Epithelial cell of esophagus (primary cell): ENCODE data around the gene DCBLD2.
A peak's percentile ranks its signal among the peaks of the same experiment; 100 is the strongest.

Experiments
- DNase-seq: peaks from one replicate; pipeline ENCODE4 v3.0.0; 2010; ENCODE audit warnings: low read depth
- H3K4me3 ChIP-seq: 2 replicates; pipeline ENCODE4 v1.5.1; 2011; ENCODE audit warnings: mild to moderate bottlenecking, low read length, control low read depth
- TF ChIP-seq, protein P1 (sequence below): IDR thresholded peaks from 2 replicates; pipeline ENCODE4 v1.5.1; 2011; ENCODE audit warnings: low read depth, mild to moderate bottlenecking, low read length, control low read depth, inconsistent platforms; ENCODE audit not compliant: insufficient read depth; ENCODE audit errors: missing control alignments

Gene DCBLD2

DNA sequence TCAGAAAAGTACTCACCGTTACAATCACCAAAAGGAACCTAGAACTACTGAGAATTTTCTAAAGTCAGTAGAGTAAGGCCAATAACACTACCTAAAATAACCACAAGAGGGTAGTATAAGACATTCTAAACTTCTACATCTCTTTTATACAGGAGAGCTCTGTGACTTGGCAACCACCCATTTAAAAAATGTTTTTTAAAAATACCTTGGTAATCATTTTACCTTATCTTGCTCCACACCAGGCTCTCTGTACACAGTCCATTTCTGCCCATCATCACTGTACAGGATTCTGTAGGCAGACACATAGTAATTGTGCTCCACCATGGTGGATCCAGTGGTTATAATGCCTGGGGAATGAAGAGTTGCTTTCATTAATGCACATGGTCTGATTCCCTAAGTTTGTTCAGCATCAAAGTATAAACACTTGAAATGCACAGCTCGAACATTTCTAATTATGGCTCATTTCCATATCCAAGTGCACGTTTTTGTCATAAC is 83.9 kb downstream of the DCBLD2 start:
- DNase-seq = peak; percentile 57
- H3K4me3 ChIP-seq = no peak overlapping the region
- TF ChIP-seq, protein P1, sequence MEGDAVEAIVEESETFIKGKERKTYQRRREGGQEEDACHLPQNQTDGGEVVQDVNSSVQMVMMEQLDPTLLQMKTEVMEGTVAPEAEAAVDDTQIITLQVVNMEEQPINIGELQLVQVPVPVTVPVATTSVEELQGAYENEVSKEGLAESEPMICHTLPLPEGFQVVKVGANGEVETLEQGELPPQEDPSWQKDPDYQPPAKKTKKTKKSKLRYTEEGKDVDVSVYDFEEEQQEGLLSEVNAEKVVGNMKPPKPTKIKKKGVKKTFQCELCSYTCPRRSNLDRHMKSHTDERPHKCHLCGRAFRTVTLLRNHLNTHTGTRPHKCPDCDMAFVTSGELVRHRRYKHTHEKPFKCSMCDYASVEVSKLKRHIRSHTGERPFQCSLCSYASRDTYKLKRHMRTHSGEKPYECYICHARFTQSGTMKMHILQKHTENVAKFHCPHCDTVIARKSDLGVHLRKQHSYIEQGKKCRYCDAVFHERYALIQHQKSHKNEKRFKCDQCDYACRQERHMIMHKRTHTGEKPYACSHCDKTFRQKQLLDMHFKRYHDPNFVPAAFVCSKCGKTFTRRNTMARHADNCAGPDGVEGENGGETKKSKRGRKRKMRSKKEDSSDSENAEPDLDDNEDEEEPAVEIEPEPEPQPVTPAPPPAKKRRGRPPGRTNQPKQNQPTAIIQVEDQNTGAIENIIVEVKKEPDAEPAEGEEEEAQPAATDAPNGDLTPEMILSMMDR = peak; percentile 43

- H3K4me3 ChIP-seq = no peak overlapping the region
- DNase-seq = peak; percentile 64
- TF ChIP-seq, protein P1 = no peak
These were observed 86.6 kb downstream of the DCBLD2 start for GRCh38 chr3:98814817-98815420.

GRCh38 chr3:98812851-98813374 is 88.6 kb downstream of the DCBLD2 start:
- peak; percentile 56 for DNase-seq
- TF ChIP-seq, protein P1 = peak; percentile 36
- H3K4me3 ChIP-seq = no peak overlapping the region

DNA sequence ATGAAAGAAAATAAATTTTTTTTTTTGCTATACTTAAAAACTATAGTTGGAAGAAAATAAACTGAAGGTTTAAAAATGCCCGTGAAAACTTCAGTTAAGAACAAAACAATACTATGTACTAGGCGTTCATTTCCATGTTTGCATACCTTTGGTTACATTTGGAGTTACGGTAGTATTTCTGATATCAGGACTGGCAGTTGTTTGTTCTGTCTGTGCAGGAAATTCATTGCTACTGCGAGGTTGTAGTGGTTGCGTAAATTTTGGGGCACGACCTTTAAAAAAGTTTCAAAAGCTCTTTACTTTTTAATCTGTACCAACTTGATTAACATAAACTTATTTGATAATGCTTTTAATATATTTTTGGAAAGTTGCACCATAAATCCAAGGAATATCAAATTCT is 90.4 kb downstream of the DCBLD2 start:
- H3K4me3 ChIP-seq = no peak overlapping the region
- no peak for DNase-seq
- TF ChIP-seq, protein P1 = no peak

DNA sequence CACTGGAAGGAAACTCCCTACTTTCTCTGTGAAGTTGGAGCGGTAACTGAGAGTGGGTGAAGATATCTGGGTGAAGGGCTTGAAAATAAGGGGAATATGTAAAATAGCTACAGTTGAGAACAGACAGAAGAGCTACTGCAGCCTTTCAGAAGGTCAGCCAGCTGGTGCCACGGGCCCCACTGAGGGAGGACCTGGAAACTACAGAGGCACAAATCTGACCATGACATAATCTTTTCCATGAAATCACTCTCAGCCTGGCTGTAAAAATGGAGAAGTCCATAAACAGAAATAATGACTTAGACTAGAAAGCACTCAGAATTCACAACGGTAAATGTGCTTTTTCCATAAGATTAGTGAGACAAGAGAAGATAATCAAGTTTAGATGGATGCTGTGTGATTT is 91.9 kb downstream of the DCBLD2 start:
- no peak for DNase-seq

DNA sequence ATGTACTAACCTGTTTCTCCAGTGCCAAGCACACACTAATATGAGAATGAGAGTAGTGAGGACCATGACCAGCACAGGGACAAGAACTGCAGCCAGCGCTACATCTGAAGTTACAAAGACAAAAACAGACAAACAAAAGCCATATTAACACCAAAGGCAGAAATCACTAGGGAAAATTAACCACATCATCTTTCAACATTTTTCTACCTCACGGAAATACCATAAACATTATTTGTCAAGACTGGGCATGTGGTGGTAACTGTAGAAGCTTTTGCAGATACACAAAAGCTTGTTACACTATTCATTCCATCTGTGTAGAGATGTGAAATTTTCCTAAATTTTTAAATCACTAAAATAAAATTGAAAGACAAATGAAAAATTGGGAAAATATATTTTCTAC is 93.4 kb downstream of the DCBLD2 start:
- H3K4me3 ChIP-seq = no peak overlapping the region
- TF ChIP-seq, protein P1 = no peak
- peak; percentile 65 for DNase-seq

More for the DNA sequence above, 91.9 kb downstream of the DCBLD2 start:
- H3K4me3 ChIP-seq = no peak overlapping the region
- TF ChIP-seq, protein P1 = no peak

DNA sequence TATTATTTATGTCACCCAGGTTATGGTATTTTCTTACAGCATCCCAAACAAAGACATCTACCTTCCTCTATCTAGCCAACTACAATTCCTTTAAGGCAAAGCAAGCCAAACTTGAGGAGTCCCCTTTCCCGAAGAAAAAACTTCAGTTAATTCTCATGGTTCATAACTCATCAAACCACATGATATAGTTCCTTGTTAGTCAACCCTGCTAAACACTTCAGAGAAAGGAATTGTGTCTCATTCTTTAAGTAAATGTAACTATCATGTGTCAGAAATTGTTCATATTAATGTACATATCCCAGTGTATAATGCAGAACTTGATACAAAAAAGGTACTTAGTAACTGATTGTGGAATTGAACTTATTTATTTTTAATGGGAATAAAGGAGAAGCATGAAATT is 93.9 kb downstream of the DCBLD2 start:
- DNase-seq = peak; percentile 76
- TF ChIP-seq, protein P1 = no peak
- no peak overlapping the region for H3K4me3 ChIP-seq
